Colon (tissue), 2 donors: Measurements from ENCODE around the gene PLEKHG3.
A peak's percentile ranks its signal among the peaks of the same experiment; 100 is the strongest.

Experiments
- FAIRE-seq: peaks from 2 replicates; lab custom pipeline; 2012; peaks lifted over from hg19 to GRCh38; lab: Jason Lieb, UNC
- donor health status: control.
- donor health status: control.

Gene PLEKHG3

GRCh38 chr14:64746298-64747250 lies 42.4 kb downstream of the PLEKHG3 start:
- no peak for FAIRE-seq

GRCh38 chr14:64747327-64747726 lies 43.1 kb downstream of the PLEKHG3 start:
- no peak for FAIRE-seq

- FAIRE-seq = no peak
Observed at GRCh38 chr14:64748521-64748920, 44.3 kb downstream of the PLEKHG3 start.

DNA sequence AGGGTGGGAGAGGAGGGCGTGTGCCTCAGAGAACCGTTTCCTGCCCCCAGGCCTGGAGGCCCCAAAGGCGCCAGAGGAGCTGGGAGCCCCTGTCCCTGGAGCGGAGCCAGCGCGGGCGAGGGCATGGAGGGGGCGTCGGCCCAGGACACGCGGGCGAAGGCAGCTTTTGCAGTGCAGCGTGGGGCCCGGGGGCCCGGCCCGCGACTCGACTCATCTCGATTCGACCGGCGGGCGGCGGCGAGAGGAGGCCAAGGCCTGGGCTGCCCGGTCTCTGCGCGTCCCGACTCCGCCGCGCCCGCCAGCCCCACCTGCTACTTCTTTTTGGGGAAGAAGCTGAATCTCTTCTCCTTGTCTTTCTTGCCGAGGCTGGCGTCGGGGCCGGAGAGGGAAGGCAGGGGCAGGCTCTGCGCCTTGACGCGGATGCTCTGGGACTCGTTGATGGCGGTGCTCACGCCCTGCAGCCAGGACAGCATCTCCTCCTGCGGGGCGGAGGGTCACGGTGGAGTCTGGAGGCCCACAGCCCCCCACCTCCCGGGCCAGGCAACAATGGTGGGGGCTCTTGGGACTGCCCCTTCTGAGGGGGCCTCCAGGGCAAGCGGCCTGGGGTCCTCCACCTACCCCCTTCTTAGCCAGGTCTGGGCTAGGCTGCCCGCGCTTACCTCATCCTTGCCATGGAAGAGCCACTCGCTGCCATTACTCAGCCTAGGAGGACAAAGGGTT lies 44.9 kb downstream of the PLEKHG3 start:
- FAIRE-seq = no peak

DNA sequence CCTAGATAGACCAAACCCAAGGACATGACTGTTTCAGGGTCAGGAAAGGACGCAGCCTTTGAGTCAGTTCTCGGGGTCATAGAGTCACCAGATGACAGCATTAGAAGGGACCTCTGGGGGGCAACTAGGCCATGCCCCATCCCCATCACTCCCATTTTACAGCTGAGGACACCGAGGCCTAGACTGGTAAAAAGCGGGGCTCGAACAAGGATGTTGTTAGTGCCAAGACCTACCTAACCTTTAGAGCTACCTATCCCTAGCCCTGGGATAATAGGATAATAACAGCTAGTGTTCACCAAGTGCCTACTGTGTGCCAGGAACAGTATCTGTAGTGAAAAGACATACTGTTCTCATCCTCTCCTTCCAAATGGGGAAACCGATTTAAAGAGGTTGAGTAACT lies 48.7 kb downstream of the PLEKHG3 start:
- FAIRE-seq = no peak

DNA sequence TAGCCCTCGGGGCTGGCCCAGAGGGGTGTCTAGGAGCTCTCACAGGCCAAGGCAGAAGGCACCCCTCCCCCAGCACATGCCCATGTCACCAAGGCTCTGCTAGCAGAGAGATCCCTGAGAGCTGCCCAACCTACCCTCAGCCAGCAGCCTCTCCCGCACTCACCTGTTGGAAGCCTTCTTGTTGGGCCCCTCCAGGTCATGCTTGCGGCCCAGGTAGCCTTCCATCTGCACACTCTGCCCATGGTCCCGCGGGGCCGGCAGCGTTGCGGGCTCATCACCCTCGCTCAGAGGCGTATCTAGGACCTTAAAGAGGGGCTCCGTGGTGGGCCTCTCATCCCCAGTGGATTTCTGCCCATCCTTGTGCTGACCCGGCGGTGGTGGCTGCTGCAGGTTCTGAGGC lies 49.1 kb downstream of the PLEKHG3 start:
- no peak for FAIRE-seq

DNA sequence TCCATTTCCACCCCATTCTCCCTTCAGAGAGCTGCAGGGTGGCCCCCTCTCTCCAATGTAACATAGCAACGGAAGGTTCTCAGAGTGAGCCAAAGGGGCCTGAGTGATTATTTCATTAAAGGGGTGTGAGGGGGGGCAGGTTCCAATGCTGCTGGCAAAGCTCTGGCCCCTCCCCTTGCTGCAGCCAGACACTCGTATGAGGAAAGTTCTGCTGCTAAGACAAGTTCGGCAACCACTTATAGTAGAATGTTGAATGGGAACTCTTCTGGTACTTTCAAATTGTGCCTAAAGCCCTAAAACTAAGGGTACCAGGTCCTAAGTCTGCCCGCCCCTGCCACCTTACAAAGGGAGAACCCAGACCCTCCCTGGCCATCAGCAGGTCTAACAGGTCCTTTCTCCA lies 49.8 kb downstream of the PLEKHG3 start:
- FAIRE-seq = no peak

GRCh38 chr14:64754685-64755084 lies 50.5 kb downstream of the PLEKHG3 start:
- FAIRE-seq = no peak

GRCh38 chr14:64755781-64756221 lies 51.6 kb downstream of the PLEKHG3 start:
- FAIRE-seq = peak; percentile 14

DNA sequence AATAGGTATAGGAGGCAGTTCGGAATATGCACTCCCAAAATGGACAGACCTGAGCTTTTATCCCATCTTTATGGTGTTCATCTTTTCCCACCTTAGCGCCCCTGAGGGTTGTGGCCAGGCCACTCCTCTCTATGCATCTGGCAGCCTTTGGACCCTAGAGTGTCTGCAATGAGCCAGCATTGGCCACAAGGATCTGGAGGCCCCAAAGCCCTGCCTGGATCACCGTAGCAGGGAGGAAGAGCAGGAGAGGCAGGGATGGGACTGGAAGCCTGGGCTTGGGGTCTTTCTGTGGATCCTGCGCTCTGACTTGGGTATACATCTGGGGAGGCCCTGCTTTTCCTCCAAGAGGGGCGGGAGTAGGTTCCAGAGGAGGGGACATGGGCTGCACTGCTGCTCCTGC lies 52.5 kb downstream of the PLEKHG3 start:
- no peak for FAIRE-seq

- no peak for FAIRE-seq
Observed at GRCh38 chr14:64757601-64758000, 53.4 kb downstream of the PLEKHG3 start.

- no peak for FAIRE-seq
Observed at GRCh38 chr14:64758025-64758521, 53.8 kb downstream of the PLEKHG3 start.

DNA sequence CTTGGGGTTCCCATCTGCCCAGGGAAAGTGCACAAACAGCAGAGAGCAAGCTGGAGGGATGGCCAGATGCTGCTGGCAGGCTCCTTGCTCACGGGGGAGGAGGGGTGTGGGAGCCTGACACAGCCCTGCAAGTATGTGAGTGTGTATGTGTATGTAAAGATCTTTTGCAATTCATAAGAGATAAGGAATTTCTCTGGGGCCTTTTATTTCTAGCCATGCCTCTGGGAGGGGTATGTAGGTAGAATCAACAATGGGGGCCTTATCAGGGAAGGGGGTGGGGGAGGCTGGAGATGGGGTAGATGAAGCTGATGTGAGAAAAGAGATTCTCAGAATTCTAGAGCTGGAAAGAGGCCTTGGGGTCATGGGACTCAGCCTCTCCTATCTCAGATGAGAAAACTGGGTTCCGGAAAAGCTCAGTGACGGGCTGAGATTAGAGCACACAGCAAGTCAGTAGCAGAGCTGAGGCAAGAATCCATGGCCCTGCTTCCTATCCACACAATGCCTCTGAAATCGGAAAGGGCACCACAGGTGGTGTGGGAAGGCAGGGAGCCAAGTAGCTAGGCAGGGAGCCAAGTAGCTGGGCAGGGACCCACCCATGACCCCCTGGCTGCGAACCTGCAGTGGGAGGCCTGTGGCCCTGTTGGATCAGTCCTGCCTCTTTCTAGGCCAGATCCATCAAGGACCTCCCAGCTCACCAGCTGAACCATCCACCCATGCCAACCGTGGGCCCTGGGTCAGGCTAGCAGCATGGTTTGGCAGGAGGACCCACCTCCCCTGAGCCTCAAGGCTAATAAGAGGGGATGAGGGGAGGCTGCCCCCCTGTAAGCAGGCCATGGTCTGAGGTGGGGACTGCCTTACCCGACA lies 54.7 kb downstream of the PLEKHG3 start:
- FAIRE-seq = no peak

- FAIRE-seq = no peak
Observed at GRCh38 chr14:64759555-64759938, 55.3 kb downstream of the PLEKHG3 start.

- FAIRE-seq = no peak
Observed at GRCh38 chr14:64760146-64760755, 56.0 kb downstream of the PLEKHG3 start.

GRCh38 chr14:64760916-64761315 lies 56.7 kb downstream of the PLEKHG3 start:
- FAIRE-seq = no peak

- FAIRE-seq = no peak
Observed at GRCh38 chr14:64761441-64762043, 57.3 kb downstream of the PLEKHG3 start.

DNA sequence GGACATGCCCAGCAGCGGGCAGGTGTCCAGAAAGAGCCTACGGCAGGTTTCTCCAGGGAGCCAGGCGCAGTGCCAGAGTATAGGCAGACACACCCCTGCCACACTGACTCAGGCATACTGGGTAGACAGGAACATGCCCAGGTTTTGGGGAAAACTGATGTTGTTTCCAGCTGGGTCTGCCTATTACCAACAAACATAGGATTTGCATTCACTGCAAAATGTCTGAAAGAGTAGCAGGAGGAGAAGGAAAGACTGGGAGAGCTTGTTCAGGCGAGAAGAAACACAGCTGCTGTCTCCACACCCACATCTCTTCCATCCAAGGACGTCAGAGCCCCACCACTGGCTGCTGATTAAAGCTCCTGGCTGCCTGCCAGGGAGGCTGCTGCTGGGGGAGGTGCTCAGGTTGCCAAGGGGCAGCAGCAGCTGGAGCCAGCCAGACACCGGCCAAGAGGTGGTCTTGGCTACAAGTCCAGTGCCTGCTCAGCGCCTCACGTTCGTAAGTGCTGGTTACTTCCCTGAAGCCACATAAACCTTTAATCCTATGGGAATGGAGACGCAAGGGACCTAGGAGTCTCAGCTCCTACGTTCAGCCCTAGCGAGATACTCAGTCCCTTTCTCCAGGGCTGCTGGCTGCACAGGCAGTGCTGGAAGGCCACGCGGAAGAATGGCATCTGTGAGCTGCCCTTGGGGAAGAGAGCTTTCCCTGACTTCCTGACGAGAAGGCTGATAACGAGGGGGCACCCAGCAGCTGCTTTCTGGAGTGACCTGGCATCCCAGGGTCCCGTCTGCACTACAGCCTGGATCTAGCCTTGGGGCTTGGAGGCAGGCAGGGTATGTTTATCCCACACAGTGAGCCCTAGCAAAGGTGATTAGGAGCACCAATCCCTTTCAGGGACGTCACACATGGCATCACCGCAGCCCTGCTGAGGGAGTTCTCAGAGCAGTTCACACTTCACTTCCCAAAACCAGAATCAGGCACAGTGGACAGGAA lies 58.1 kb downstream of the PLEKHG3 start:
- FAIRE-seq = no peak

GRCh38 chr14:64763085-64763782 lies 59.0 kb downstream of the PLEKHG3 start:
- FAIRE-seq = no peak
